ENCODE results near the gene CEP72. TPM values are rescaled to one million over a fixed set of nuclear protein-coding genes. Genes with fewer than 3 reads are reported as not detected.

The CEP72 gene
- total RNA-seq, 4 donors from 2014 or later: 3.3 to 6.6 (median 5.0) TPM

Other genes starting within 250 kb of the CEP72 start
- 10 to 100 TPM; 53.5 to 98.4 (median 58.8) TPM for gene EXOC3, start 169.2 kb upstream of the CEP72 start, total RNA-seq
- 10 to 100 TPM; 11.4 to 32.7 (median 17.9) TPM for gene SLC9A3, start 87.9 kb upstream of the CEP72 start, total RNA-seq
- gene TPPP, start 81.0 kb downstream of the CEP72 start, total RNA-seq: 1 to 10 TPM; 1.7 to 5.5 (median 4.0) TPM
- 1 to 10 TPM in 2 of 4 donors, under 1 TPM in 1, not detected in 1; 0.39 to 2.1 (median 1.5) TPM for gene ZDHHC11B, start 172.4 kb downstream of the CEP72 start, total RNA-seq
- gene ZDHHC11, start 238.6 kb downstream of the CEP72 start, total RNA-seq: 1 to 10 TPM; 1.1 to 6.9 (median 2.3) TPM